Fibroblast of mammary gland (primary cell): Measurements from ENCODE around the gene SLC52A1.
"Not testable (repeated sequence)": the region's sequence is repeated elsewhere in the genome, so short reads cannot be mapped to it uniquely, and the experiment has no call there.

Source experiments
- DNase-seq: peaks from one replicate; pipeline ENCODE4 v3.0.0-alpha.2; 2010; ENCODE audit warnings: low read depth
- H3K4me3 ChIP-seq: 2 replicates; pipeline ENCODE4 v1.5.1; 2011; ENCODE audit warnings: low read depth, mild to moderate bottlenecking, low read length, moderate library complexity; ENCODE audit not compliant: control insufficient read depth
- CTCF ChIP-seq: conservative IDR thresholded peaks from 2 replicates; pipeline ENCODE4 v1.5.1; 2011; ENCODE audit warnings: low read depth, low read length, inconsistent platforms; ENCODE audit not compliant: control insufficient read depth, insufficient read depth

The SLC52A1 gene

GRCh38 chr17:5031365-5032082 is 3.7 kb downstream of the SLC52A1 start:
- peak; percentile 79 for TF ChIP-seq CTCF
- peak overlapping the region; percentile 29 for H3K4me3 ChIP-seq
- peak; percentile 75 for DNase-seq

- not testable (repeated sequence) for DNase-seq, H3K4me3 ChIP-seq
These were observed 5.1 kb downstream of the SLC52A1 start for GRCh38 chr17:5030168-5030567.

- no peak overlapping the region for H3K4me3 ChIP-seq
- DNase-seq = no peak
- TF ChIP-seq CTCF = no peak
These were observed 7.3 kb downstream of the SLC52A1 start for GRCh38 chr17:5027916-5028315.

- H3K4me3 ChIP-seq = no peak overlapping the region
- no peak for DNase-seq
- no peak for TF ChIP-seq CTCF
These were observed 7.9 kb downstream of the SLC52A1 start for GRCh38 chr17:5027299-5027698.

- no peak overlapping the region for H3K4me3 ChIP-seq
- TF ChIP-seq CTCF = no peak
- DNase-seq = no peak
These were observed 10.6 kb downstream of the SLC52A1 start for GRCh38 chr17:5024604-5025003.

GRCh38 chr17:5023588-5024147 is 11.6 kb downstream of the SLC52A1 start:
- no peak overlapping the region for H3K4me3 ChIP-seq
- no peak for TF ChIP-seq CTCF
- no peak for DNase-seq

GRCh38 chr17:5022171-5022711 is 13.0 kb downstream of the SLC52A1 start:
- TF ChIP-seq CTCF = no peak
- no peak overlapping the region for H3K4me3 ChIP-seq
- no peak for DNase-seq
